Measurements from ENCODE around the gene HRH1. TPM values are rescaled to one million over a fixed set of nuclear protein-coding genes. Genes with fewer than 3 reads are reported as not detected.

HRH1 gene
- total and polyA plus RNA-seq, 10 of the 15 experiments (the other 5 are each of a cell fraction or from before 2014, with no cell fraction given): not detected

GRCh38 chr3:11276901-11277300, 122.6 kb downstream of the HRH1 start:
- Histone ChIP-seq H4K20me1 (ENCODE audit: control insufficient read depth, insufficient read depth) (no peaks in the 10 kb centered on the region), H3K4me2 (ENCODE audit: control insufficient read depth, insufficient read depth) (no peak overlapping the region), H3K9ac (ENCODE audit: control insufficient read depth, insufficient read depth, low read length) (no peak overlapping the region), H3K27me3 (replicated peaks in 1 of 2; ENCODE audit: control insufficient read depth in 2 of 2, insufficient read depth in 2 of 2, low read length in 1 of 2) (no peaks in the 10 kb centered on the region), H3K36me3 (ENCODE audit: control insufficient read depth in 2 of 2, insufficient read depth in 2 of 2, low read length in 1 of 2) (peaks cover under 1 to 11% of the 10 kb centered on the region in 2 experiments; a peak in 2 of 4 replicates), H3K79me2 (ENCODE audit: control insufficient read depth, insufficient read depth, low read length) (peaks cover 31% of the 10 kb centered on the region), H3K4me3 (no peak overlapping the region), H3K4me1 (ENCODE audit: control insufficient read depth, insufficient read depth, low read length) (peaks cover 7% of the 10 kb centered on the region), H2AFZ (ENCODE audit: control insufficient read depth, low read depth, low read length) (no peak overlapping the region), H3K27ac (ENCODE audit: control insufficient read depth, insufficient read depth) (no peak overlapping the region), H3K9me3 (replicated peaks; ENCODE audit: control insufficient read depth, insufficient read depth, low read length) (peaks cover 2% of the 10 kb centered on the region; the same call in 1 of the 3 replicates)
- SMC1A ChIA-PET (ENCODE audit: uncharacterized antibody, unreplicated experiment): interaction anchor here (0.9 to 1.5 kb wide), 3 partner anchors 11 to 58 kb away, joined by 3 to 5 read pairs (median 3); no protein-coding TSS in a partner anchor
- DNase-seq (ENCODE audit: low read depth, low spot score): no peak
- POLR2A ChIA-PET: interaction anchor here (3.2 kb wide), 1 partner anchor 11 kb away, joined by 16 read pairs; no protein-coding TSS in a partner anchor
- no peak for ATAC-seq
- intact Hi-C loops (cut with micrococcal nuclease; ENCODE audit: unreplicated experiment): no loop called here
- BruUV-seq (replicated peaks): no TSS peak
- TF ChIP-seq BCLAF1 (IDR thresholded peaks at IDR 0.05) (no peak), HDAC6 (IDR thresholded peaks at IDR 0.05; ENCODE audit: unreplicated experiment) (no peak), ZNF274 (IDR thresholded peaks at IDR 0.05; ENCODE audit: insufficient read depth, insufficient read length) (no peak), ZNF592 (IDR thresholded peaks at IDR 0.05) (no peak), E2F8 (IDR thresholded peaks at IDR 0.05; ENCODE audit: low read depth, partially characterized antibody) (no peak), POLR2AphosphoS5 (IDR thresholded peaks at IDR 0.05; ENCODE audit: low read length) (no peak), POU2F2 (IDR thresholded peaks at IDR 0.05; ENCODE audit: borderline replicate concordance, low read depth, low read length) (no peak), SRF (IDR thresholded peaks at IDR 0.05; ENCODE audit: low read depth in 2 of 2, low read length in 2 of 2) (no peak), MTA2 (IDR thresholded peaks at IDR 0.05; ENCODE audit: low read depth) (no peak), ZNF622 (IDR thresholded peaks at IDR 0.05) (no peak)
- in situ Hi-C loops (cut with MboI): no loop called here
- RAD21 ChIA-PET (ENCODE audit: unreplicated experiment): no interaction called here
- FAIRE-seq: no peak
- CTCF ChIA-PET: interaction anchor here (1.3 kb wide), 1 partner anchor 13 kb away, joined by 4 read pairs; no protein-coding TSS in a partner anchor
- 69% methylated on average over 2 of the region's 2 CpGs for WGBS (ENCODE audit: insufficient coverage, insufficient replicate concordance, low lambda C conversion rate, missing lambda C conversion rate)
